ENCODE measurements around the gene CNTNAP5.

DNA sequence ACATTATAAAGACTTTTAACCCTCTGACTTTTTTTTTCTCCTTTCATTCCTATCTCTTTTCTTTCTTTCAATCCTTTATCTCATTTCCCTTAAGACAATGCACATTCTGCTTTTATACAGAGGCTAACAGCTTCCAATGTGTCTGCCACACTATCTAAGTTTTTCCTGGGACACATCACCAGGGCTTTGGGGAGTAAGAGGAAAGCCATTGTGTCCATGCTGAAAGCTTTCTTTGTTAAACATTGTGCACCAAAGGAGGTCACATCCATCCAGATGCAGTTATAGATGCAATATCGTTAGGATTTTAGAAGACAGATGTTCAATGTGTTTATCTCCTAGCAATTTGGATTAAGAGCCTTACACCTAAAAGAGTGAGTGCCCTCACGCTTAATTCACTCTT, 534.1 kb downstream of the CNTNAP5 start:
- TF ChIP-seq, protein P1, sequence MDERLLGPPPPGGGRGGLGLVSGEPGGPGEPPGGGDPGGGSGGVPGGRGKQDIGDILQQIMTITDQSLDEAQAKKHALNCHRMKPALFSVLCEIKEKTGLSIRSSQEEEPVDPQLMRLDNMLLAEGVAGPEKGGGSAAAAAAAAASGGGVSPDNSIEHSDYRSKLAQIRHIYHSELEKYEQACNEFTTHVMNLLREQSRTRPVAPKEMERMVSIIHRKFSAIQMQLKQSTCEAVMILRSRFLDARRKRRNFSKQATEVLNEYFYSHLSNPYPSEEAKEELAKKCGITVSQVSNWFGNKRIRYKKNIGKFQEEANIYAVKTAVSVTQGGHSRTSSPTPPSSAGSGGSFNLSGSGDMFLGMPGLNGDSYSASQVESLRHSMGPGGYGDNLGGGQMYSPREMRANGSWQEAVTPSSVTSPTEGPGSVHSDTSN (CRISPR knock-in tag; IDR thresholded peaks at IDR 0.05) = no peak
- TF ChIP-seq CBFB (CRISPR knock-in tag; IDR thresholded peaks at IDR 0.05) (no peak), ZNF274 (CRISPR knock-in tag; IDR thresholded peaks at IDR 0.05) (no peak), TAF1 (CRISPR knock-in tag; IDR thresholded peaks at IDR 0.05) (no peak), SMC3 (IDR thresholded peaks at IDR 0.05; ENCODE audit: low read length) (no peak), CEBPB (IDR thresholded peaks at IDR 0.05; ENCODE audit: borderline replicate concordance, low read depth, low read length) (no peak), KAT8 (CRISPR knock-in tag; IDR thresholded peaks at IDR 0.05) (no peak), POLR2A (IDR thresholded peaks at IDR 0.05; ENCODE audit: insufficient read depth in 1 of 2, low read depth in 2 of 2, low read length in 2 of 2) (no peak), ARNT (IDR thresholded peaks at IDR 0.05) (no peak)
- TF ChIP-seq, protein P2, sequence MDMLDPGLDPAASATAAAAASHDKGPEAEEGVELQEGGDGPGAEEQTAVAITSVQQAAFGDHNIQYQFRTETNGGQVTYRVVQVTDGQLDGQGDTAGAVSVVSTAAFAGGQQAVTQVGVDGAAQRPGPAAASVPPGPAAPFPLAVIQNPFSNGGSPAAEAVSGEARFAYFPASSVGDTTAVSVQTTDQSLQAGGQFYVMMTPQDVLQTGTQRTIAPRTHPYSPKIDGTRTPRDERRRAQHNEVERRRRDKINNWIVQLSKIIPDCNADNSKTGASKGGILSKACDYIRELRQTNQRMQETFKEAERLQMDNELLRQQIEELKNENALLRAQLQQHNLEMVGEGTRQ (IDR thresholded peaks at IDR 0.05; ENCODE audit: low read depth, low read length) = no peak
- TF ChIP-seq, protein P2 (CRISPR knock-in tag; IDR thresholded peaks at IDR 0.05; ENCODE audit: borderline replicate concordance) = no peak
- TF ChIP-seq, protein P3, sequence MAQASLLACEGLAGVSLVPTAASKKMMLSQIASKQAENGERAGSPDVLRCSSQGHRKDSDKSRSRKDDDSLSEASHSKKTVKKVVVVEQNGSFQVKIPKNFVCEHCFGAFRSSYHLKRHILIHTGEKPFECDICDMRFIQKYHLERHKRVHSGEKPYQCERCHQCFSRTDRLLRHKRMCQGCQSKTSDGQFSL (CRISPR knock-in tag; IDR thresholded peaks at IDR 0.05) = no peak
- TF ChIP-seq, protein P4, sequence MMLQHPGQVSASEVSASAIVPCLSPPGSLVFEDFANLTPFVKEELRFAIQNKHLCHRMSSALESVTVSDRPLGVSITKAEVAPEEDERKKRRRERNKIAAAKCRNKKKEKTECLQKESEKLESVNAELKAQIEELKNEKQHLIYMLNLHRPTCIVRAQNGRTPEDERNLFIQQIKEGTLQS (CRISPR knock-in tag; IDR thresholded peaks at IDR 0.05) = no peak
